Measurements from ENCODE around the gene EVL. TPM values are rescaled to one million over a fixed set of nuclear protein-coding genes. Genes with fewer than 3 reads are reported as not detected.
"Not testable (repeated sequence)": the region's sequence is repeated elsewhere in the genome, so short reads cannot be mapped to it uniquely, and the experiment has no call there.

The EVL gene, protein sequence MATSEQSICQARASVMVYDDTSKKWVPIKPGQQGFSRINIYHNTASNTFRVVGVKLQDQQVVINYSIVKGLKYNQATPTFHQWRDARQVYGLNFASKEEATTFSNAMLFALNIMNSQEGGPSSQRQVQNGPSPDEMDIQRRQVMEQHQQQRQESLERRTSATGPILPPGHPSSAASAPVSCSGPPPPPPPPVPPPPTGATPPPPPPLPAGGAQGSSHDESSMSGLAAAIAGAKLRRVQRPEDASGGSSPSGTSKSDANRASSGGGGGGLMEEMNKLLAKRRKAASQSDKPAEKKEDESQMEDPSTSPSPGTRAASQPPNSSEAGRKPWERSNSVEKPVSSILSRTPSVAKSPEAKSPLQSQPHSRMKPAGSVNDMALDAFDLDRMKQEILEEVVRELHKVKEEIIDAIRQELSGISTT
- 268 and 285 TPM in 2 replicates for total RNA-seq

DNA sequence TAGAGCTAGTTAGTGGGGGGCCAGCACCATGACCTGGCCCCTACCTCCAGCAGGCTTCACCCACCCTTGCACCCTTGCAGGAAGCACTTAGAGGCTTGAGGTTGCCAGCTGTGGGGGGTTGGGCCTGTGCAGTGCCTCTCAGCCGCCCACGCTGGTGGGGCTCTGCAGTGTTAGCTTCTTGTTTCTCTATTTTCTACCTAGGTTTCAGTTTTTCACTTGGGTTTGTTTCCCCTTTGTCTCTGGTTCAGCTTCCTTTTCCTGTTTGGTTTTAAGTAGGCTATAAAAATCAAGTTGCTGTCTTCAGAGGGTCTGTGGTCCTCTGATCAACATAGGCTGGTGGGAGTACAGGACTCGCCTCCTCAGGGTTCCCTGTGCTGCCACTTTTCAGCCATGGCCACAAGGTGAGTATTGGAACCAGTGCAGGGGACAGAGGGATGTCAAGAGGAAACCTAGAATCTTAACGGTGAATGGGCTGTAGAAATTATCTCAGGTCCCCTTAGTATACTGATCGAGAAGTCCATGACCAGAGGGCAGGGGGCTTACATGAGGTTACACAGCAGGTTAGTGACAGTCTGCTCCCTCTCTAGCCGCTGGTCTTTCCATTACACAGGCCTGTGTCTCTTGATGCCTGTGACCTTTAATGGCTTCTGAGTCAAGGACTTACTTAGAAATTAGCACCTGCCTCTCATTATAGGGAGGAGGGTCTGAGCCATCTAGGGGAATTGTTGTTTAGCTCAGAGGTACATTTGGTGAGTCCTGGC is at the start of gene EVL:
Gene EVL (plus strand): TSS at position 312 of the 761 bp plus-strand sequence. CDS start 79 bp downstream, at position 391.
- peak; percentile 92 for DNase-seq
- intact Hi-C loops (cut with micrococcal nuclease): loop anchor here (1.0 to 10.0 kb wide), 9 partner anchors 8 to 1757 kb away; partner anchors contain the start of gene WDR25
- H3K36me3 Mint-ChIP-seq (ENCODE audit: low read depth): peaks cover 35% of the 10 kb centered on the region
- H3K27me3 Mint-ChIP-seq: no peaks in the 10 kb centered on the region
- H3K4me3 Mint-ChIP-seq: peak within 1 kb of the TSS; percentile 87
- H3K4me1 Mint-ChIP-seq: peaks cover 78% of the 10 kb centered on the region
- peak within 1 kb of the TSS; percentile 98 for H3K27ac Mint-ChIP-seq
- H3K9me3 Mint-ChIP-seq: no peaks in the 10 kb centered on the region

DNA sequence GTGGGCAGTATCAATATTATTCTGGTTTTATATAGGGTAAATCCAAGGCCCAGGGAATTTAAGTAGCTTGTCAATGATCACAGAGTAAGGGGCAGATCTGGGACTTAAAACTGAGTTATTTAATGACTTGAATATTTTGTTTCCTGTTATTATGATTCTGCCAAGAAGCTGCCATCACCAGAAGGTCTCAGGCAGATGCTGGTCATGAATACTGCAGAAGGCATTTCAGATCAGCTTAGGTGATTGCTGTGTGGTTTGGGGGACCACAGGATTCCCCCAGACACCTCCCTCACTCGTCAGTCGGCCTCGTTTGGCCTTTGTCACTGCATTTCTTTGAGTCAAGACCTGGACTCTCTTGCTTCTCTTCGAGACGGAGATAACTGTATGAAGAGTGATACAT is 47.7 kb upstream of the EVL start:
- Mint-ChIP-seq H3K36me3 (ENCODE audit: low read depth) (peaks cover 4% of the 10 kb centered on the region), H3K9me3 (peaks cover 5% of the 10 kb centered on the region), H3K27ac (no peak overlapping the region), H3K27me3 (no peaks in the 10 kb centered on the region), H3K4me3 (no peak overlapping the region), H3K4me1 (peaks cover 2% of the 10 kb centered on the region)
- intact Hi-C loops (cut with micrococcal nuclease): no loop called here
- no peak for DNase-seq

DNA sequence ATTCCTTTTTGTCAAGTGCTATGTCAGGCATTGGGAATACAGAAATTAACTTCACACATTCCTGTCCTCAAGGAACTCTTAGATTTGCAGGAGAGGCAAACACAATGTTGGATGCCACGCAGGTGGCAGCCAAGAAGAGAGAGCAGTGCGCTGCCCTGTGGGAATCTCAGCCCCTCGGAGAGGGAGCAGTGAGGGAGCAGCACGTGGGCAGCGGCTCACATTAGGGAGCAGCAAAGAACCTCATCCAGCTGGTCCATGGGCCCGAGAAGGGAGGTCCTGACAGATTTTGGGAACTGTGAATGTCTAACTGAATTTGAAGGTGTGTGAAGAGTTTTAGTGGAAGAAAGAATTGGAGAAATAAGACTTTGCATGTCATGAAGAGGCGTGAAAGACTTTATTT is 47.2 kb upstream of the EVL start:
- Mint-ChIP-seq H3K9me3 (peaks cover 5% of the 10 kb centered on the region), H3K27me3 (no peaks in the 10 kb centered on the region), H3K4me3 (no peak overlapping the region), H3K27ac (no peak overlapping the region), H3K4me1 (peaks cover 2% of the 10 kb centered on the region), H3K36me3 (ENCODE audit: low read depth) (peaks cover 4% of the 10 kb centered on the region)
- no peak for DNase-seq
- intact Hi-C loops (cut with micrococcal nuclease): no loop called here

DNA sequence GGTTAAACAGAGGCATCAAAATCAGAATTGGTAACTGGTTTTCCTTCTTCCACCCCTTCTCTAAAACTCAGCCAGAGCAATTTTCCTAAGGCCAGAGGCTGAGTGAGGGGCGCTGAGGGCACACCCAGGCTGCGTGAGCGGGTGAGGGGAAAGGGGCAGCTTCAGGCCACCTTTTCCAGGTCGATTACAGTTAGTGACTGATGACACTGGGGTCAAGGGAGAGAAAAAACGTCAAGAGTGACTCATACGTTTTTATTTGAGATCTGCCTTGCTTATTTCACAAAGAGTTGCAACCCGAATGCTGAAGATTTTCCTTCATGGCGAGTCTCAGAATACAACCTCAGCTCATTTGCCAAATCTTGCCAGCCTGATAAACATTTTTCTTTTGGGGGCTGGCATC is 46.7 kb upstream of the EVL start:
- no peak overlapping the region for H3K4me3 Mint-ChIP-seq
- no peaks in the 10 kb centered on the region for H3K27me3 Mint-ChIP-seq
- no peak for DNase-seq
- intact Hi-C loops (cut with micrococcal nuclease): no loop called here
- peaks cover 5% of the 10 kb centered on the region for H3K9me3 Mint-ChIP-seq
- H3K27ac Mint-ChIP-seq: no peak overlapping the region
- peaks cover 2% of the 10 kb centered on the region for H3K4me1 Mint-ChIP-seq
- H3K36me3 Mint-ChIP-seq (ENCODE audit: low read depth): peaks cover 4% of the 10 kb centered on the region

DNA sequence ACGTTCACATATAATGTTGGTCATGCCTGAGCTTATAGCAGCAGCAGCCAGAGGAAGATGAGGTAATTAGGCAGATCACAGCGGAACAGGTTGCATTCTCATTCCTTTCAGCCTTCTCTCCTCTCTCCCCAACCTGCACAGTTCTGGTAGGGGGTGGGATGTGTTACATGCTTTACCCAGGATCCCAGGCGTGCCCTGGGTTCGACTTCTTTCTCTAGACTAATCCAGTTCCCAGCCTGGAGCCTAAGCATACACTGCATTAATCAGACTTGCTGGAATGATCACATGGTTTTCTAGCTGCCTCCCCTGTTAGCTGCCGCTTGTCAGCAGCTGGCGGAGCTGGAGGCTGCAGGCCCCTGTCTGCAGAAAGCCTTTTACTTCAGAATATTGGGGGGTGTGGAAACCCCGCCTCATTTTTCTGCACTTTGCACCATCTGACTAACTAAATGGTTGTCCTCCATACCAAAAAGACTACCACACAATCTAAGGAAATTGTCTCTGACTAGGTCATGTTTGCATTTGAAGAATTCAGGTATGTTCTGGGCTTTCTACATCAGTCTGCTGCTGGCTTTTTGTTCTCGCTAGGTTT is 46.0 kb upstream of the EVL start:
- Mint-ChIP-seq H3K9me3 (peaks cover 4% of the 10 kb centered on the region), H3K27me3 (no peaks in the 10 kb centered on the region), H3K27ac (no peak overlapping the region), H3K36me3 (ENCODE audit: low read depth) (peaks cover 3% of the 10 kb centered on the region), H3K4me1 (peaks cover 2% of the 10 kb centered on the region), H3K4me3 (no peak overlapping the region)
- intact Hi-C loops (cut with micrococcal nuclease): no loop called here
- DNase-seq: no peak

DNA sequence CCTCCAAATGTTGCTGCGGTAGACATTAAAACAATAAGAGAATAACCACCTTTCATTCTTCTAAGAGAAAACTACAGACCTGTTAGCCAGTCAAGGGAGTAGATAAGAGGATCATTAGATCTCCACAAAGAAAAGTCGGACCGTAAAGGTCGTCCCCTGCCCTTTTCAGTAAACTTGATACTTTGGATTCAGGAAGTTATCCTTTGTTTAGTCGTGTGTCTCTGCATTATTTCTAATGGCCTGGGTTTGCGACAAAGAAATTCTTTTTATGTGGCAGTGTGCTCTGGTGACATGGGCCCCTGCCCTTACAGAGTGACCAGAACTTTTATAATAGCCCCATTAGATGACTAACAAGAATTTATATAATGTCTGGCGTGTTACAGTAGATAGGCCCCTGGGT is 44.6 kb upstream of the EVL start:
- no peak overlapping the region for H3K27ac Mint-ChIP-seq
- DNase-seq: no peak
- H3K27me3 Mint-ChIP-seq: no peaks in the 10 kb centered on the region
- intact Hi-C loops (cut with micrococcal nuclease): no loop called here
- H3K4me3 Mint-ChIP-seq: no peak overlapping the region
- H3K36me3 Mint-ChIP-seq (ENCODE audit: low read depth): no peaks in the 10 kb centered on the region
- H3K4me1 Mint-ChIP-seq: peaks cover 11% of the 10 kb centered on the region
- no peaks in the 10 kb centered on the region for H3K9me3 Mint-ChIP-seq

DNA sequence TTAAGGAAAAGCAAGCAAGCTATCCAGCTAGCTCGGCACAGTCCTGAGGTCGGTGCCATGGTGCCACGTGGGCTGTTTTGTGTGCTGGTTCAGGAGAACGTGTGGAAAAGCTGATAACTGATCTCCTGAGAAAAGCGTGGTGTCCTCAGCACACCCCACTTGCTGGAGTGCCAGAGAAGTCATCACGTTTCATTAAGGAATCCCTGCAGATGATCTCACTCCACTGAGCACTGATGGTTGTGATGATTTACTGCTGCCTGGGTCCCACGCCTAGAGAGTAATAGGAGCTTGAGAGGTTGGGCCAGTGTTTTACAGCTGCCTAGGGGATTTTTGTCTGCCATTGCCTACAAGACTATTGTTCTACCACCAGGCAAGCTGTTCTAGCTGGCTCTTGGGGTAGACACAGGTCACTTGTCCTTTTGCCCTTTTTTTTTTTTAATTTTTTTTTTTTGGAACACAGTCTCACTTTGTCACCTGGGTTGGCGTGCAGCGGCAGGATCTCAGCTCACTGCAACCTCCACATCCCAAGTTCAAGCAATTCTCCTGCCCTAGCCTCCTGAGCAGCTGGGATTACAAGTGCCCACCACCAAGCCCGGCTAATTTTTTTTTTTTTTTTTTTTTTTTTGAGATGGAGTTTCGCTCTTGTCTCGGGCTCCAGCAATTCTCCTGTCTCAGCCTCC is 42.3 kb upstream of the EVL start:
- no peaks in the 10 kb centered on the region for H3K27me3 Mint-ChIP-seq
- H3K27ac Mint-ChIP-seq: no peak overlapping the region
- no peaks in the 10 kb centered on the region for H3K9me3 Mint-ChIP-seq
- peaks cover 13% of the 10 kb centered on the region for H3K4me1 Mint-ChIP-seq
- no peak for DNase-seq
- no peak overlapping the region for H3K4me3 Mint-ChIP-seq
- intact Hi-C loops (cut with micrococcal nuclease): no loop called here
- H3K36me3 Mint-ChIP-seq (ENCODE audit: low read depth): no peaks in the 10 kb centered on the region

DNA sequence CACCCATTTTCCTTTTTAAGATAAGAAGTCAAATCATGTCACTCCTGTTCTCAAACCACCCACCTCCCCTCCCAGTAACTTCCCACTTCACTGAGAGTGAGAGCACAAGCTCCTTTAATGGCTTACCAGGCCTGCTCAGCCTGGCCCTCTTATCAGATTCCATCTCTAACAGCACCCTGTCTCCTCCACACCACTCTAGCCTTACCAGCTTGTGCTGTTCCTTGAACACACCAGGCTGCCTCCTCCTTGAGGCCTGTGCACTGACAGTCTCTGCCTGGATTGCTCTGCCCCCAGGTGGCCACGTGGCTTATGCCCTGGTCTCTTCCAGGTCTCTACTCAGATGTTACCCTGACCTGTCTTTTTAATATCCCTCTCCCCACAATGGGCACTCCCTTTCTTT is 40.1 kb upstream of the EVL start:
- Mint-ChIP-seq H3K4me3 (no peak overlapping the region), H3K27ac (peak overlapping the region; percentile 28), H3K36me3 (ENCODE audit: low read depth) (no peaks in the 10 kb centered on the region), H3K4me1 (peaks cover 15% of the 10 kb centered on the region), H3K27me3 (no peaks in the 10 kb centered on the region), H3K9me3 (no peaks in the 10 kb centered on the region)
- peak; percentile 74 for DNase-seq
- intact Hi-C loops (cut with micrococcal nuclease): loop anchor here (1.0 kb wide), 1 partner anchor 43 kb away; no protein-coding TSS in a partner anchor

DNA sequence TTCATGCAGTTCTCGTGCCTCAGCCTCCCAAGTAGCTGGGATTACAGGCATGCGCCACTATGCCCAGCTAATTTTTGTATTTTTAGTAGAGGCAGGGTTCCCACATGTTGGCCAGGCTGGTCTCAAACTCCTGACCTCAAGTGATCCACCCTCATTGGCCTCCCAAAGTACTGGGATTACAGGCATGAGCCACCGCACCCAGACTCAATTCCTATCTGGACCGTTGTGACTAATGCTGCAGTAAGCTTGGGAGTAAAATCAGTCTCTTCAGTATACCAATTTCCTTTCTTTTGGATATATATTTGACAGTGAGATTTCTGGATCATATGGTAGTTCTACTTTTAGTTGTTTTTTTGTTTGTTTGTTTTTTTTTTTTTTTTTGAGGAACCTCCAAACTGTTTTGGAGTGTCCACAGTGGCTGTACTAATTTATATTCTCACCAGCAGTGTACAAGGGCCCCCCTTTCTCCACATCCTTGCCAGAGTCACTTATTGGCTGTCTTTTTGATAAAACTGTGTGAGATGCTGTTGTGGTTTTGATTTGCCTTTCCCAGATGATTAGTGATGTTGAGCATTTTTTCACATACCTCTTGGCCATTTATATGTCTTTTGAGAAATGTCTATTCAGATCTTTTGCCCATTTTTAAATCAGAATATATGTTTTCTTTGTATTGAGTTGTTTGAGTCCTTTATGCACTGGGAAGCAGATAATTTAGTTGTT is 37.3 kb upstream of the EVL start:
- Mint-ChIP-seq H3K27me3 (no peaks in the 10 kb centered on the region), H3K4me1 (peaks cover 18% of the 10 kb centered on the region)

DNA sequence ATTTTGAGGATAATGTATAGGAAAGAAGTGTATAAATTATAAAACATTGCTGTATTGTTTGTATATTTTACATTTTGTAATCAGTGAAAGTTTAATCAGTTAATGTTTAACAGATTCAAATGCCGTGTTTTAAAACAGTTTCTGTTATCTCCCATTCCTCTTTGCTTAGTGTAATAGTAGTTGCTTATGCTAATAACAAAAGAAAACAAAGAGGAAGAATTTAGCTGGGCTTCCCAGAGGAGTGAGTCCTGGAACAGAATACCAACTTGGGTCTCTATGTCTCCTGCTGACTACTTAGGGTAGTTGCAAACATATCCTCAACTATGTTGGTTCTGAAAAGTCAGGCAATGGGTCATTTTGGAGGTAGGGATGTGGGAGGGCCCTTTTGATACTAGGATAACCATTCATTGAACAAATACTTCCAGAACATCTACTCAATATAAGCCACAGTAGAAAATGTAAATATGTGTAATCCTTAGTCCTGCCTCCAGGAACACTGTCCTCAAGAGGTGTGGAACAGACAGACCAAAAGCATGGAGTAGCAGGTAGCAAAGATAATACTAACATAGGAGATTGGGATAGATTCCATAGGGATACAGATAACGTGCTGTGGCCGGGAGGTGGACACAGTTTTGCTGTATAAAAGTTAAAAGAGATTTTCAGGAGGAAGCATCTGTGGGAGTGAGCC is 36.1 kb upstream of the EVL start:
- no peaks in the 10 kb centered on the region for H3K27me3 Mint-ChIP-seq
- DNase-seq: no peak
- H3K27ac Mint-ChIP-seq: no peak overlapping the region
- no peaks in the 10 kb centered on the region for H3K9me3 Mint-ChIP-seq
- H3K4me3 Mint-ChIP-seq: no peak overlapping the region
- H3K4me1 Mint-ChIP-seq: peaks cover 18% of the 10 kb centered on the region
- intact Hi-C loops (cut with micrococcal nuclease): no loop called here
- H3K36me3 Mint-ChIP-seq (ENCODE audit: low read depth): peaks cover 5% of the 10 kb centered on the region

More for the DNA sequence above, 37.3 kb upstream of the EVL start:
- no peak for DNase-seq
- Mint-ChIP-seq H3K36me3 (ENCODE audit: low read depth) (peaks cover 5% of the 10 kb centered on the region), H3K9me3 (no peaks in the 10 kb centered on the region), H3K27ac (no peak overlapping the region), H3K4me3 (no peak overlapping the region)
- intact Hi-C loops (cut with micrococcal nuclease): no loop called here

DNA sequence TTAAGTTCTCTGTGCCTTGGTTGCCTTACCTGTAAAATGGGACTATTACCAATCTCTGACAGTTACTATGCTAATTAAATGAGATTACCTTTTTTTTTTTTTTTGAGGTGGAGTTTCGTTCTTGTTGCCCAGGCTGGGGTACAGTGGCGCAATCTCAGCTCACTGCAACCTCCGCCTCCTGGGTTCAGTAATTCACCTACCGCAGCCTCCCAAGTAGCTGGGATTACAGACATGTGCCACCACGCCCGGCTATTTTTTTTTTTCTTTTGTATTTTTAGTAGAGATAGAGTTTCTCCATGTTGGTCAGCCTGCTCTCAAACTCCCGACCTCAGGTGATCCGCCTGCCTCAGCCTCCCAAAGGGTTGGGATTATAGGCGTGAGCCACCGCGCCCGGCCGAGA is 35.2 kb upstream of the EVL start:
- peaks cover 13% of the 10 kb centered on the region for H3K4me1 Mint-ChIP-seq
- intact Hi-C loops (cut with micrococcal nuclease); DNase-seq; H3K27ac Mint-ChIP-seq; H3K27me3 Mint-ChIP-seq; H3K9me3 Mint-ChIP-seq; H3K4me3 Mint-ChIP-seq; H3K36me3 Mint-ChIP-seq (ENCODE audit: low read depth): not testable (repeated sequence)

DNA sequence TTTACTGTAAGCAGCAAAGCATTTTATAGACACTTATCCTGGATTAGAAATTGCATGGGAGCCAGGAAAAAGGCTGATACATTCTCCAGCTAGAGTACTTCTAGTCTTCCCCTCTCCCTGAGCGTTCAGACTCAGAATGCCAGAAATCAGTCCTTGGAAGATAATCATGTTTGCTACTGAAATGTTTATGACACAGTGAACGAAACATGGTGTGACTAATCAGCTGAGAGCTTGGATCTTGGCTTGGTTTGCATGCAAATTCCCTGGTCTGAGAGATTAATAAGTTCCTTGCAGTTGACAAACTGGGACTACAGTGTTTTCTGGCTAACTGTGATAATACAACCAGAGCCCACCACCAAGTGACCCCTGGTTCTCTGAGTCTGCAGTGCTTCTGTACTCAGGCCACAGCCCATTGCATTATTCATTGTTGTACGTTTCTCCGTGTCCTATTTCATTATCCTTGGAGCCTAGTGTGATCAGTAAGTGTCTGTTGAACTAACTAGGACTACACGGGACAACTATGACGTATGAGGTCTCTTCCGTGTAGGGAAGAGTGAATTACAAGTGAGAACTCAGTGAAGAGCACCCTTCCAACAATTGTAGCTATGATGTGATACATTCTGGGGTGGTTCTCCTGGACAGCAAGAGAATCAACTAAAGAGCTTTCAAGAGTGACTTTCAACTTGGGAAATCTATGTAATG is 34.6 kb upstream of the EVL start:
- DNase-seq: no peak
- Mint-ChIP-seq H3K27me3 (no peaks in the 10 kb centered on the region), H3K27ac (no peak overlapping the region), H3K36me3 (ENCODE audit: low read depth) (peaks cover 7% of the 10 kb centered on the region), H3K4me3 (no peak overlapping the region), H3K4me1 (peaks cover 9% of the 10 kb centered on the region), H3K9me3 (no peaks in the 10 kb centered on the region)
- intact Hi-C loops (cut with micrococcal nuclease): no loop called here

All from activated CD4-positive, alpha-beta T cell treated with anti-CD3 and anti-CD28 coated beads, Interleukin-2, amount 10 ng/mL, durations not matched to agents 24 days and 14 days (primary cell).